ENCODE results near the gene PSMC3.

Gene PSMC3

GRCh38 chr11:47375020-47375419 lies 51.2 kb downstream of the PSMC3 start:
- TF ChIP-seq CTCF (IDR thresholded peaks at IDR 0.05; ENCODE audit: low read depth, low read length), result no peak
- H3K4me3 ChIP-seq (ENCODE audit: low read depth, low read length), result no peak overlapping the region
- in situ Hi-C loops (cut with HindIII; ENCODE audit: low sequenced_read_pairs), result no loop called here
- DNase-seq (ENCODE audit: low read depth, low spot score), result no peak

- TF ChIP-seq CTCF (IDR thresholded peaks at IDR 0.05; ENCODE audit: low read depth, low read length), result no peak
- no peak for DNase-seq (ENCODE audit: low read depth, low spot score)
- H3K4me3 ChIP-seq (ENCODE audit: low read depth, low read length), result no peak overlapping the region
- in situ Hi-C loops (cut with HindIII; ENCODE audit: low sequenced_read_pairs), result no loop called here
These were observed 51.6 kb downstream of the PSMC3 start for GRCh38 chr11:47374720-47375019.

- no peak overlapping the region for H3K4me3 ChIP-seq (ENCODE audit: low read depth, low read length)
- in situ Hi-C loops (cut with HindIII; ENCODE audit: low sequenced_read_pairs), result no loop called here
- peak; percentile 67 for DNase-seq (ENCODE audit: low read depth, low spot score)
- peak; percentile 97 for TF ChIP-seq CTCF (IDR thresholded peaks at IDR 0.05; ENCODE audit: low read depth, low read length)
These were observed 52.1 kb downstream of the PSMC3 start for GRCh38 chr11:47373876-47374719.

- no peak for DNase-seq (ENCODE audit: low read depth, low spot score)
These were observed 53.8 kb downstream of the PSMC3 start for GRCh38 chr11:47372422-47372821.

GRCh38 chr11:47369676-47370075 lies 56.6 kb downstream of the PSMC3 start:
- H3K4me3 ChIP-seq (ENCODE audit: low read depth, low read length), result no peak overlapping the region
- in situ Hi-C loops (cut with HindIII; ENCODE audit: low sequenced_read_pairs), result no loop called here
- no peak for TF ChIP-seq CTCF (IDR thresholded peaks at IDR 0.05; ENCODE audit: low read depth, low read length)
- DNase-seq (ENCODE audit: low read depth, low spot score), result no peak

More at GRCh38 chr11:47372422-47372821, 53.8 kb downstream of the PSMC3 start:
- TF ChIP-seq CTCF (IDR thresholded peaks at IDR 0.05; ENCODE audit: low read depth, low read length), result no peak
- in situ Hi-C loops (cut with HindIII; ENCODE audit: low sequenced_read_pairs), result no loop called here
- H3K4me3 ChIP-seq (ENCODE audit: low read depth, low read length), result no peak overlapping the region

Data from astrocyte of the spinal cord (primary cell).